H1 (cell line): Measurements from ENCODE around the gene TINCR. TPM values are rescaled to one million over a fixed set of nuclear protein-coding genes. Genes with fewer than 3 reads are reported as not detected.

Experiments
- CTCF ChIA-PET: fragments of 300-600 bp; sonication (Branson Sonifier 250); formaldehyde crosslinking; loops from one replicate; lab custom pipeline; 2021; ENCODE audit not compliant: partially characterized antibody; lab: Charles Lee
- POLR2A ChIA-PET: fragments of 300-600 bp; sonication (Branson Sonifier 250); formaldehyde crosslinking; loops from one replicate; lab custom pipeline; 2021; ENCODE audit warnings: inconsistent platforms; ENCODE audit not compliant: partially characterized antibody; lab: Charles Lee
- DNase-seq, 2 experiments: peaks; one replicate each; pipeline versions ENCODE4 v3.0.0 to v3.0.0-alpha.2; 2010 to 2022; ENCODE audit warnings: low spot score in 2 of 2, low read depth in 1 of 2, mixed read lengths in 1 of 2
- FAIRE-seq: peaks from 2 replicates; lab custom pipeline; 2011; peaks lifted over from hg19 to GRCh38; lab: Jason Lieb, UNC
- H2AFZ ChIP-seq: 2 replicates; pipeline ENCODE4 v1.8.1; 2012; ENCODE audit warnings: low read length, inconsistent platforms
- H2AK5ac ChIP-seq: 2 replicates; pipeline ENCODE4 v1.6.1; 2013; ENCODE audit warnings: low read depth, low read length
- H2BK120ac ChIP-seq: replicated peaks from 2 replicates; pipeline ENCODE3; 2013; ENCODE audit warnings: low read depth, low read length, inconsistent platforms
- H2BK12ac ChIP-seq: 2 replicates; pipeline ENCODE4 v1.6.1; 2013; ENCODE audit warnings: low read depth, low read length
- H2BK15ac ChIP-seq: 2 replicates; pipeline ENCODE4 v1.6.1; 2013; ENCODE audit warnings: low read length
- H2BK20ac ChIP-seq: 2 replicates; pipeline ENCODE4 v1.6.1; 2013; ENCODE audit warnings: low read length
- H2BK5ac ChIP-seq: 2 replicates; pipeline ENCODE4 v1.6.1; 2013; ENCODE audit warnings: low read depth, low read length
- H3K14ac ChIP-seq: 2 replicates; pipeline ENCODE4 v1.6.1; 2013; ENCODE audit warnings: inconsistent platforms; ENCODE audit not compliant: insufficient read length
- H3K18ac ChIP-seq: 2 replicates; pipeline ENCODE4 v1.6.1; 2013; ENCODE audit warnings: low read length; ENCODE audit errors: extremely low read depth
- H3K23ac ChIP-seq: 2 replicates; pipeline ENCODE4 v1.6.1; 2013; ENCODE audit warnings: inconsistent platforms; ENCODE audit not compliant: insufficient read length
- H3K23me2 ChIP-seq: 2 replicates; pipeline ENCODE4 v1.6.1; 2013; ENCODE audit warnings: low read depth, low read length
- H3K27ac ChIP-seq: 2 replicates; pipeline ENCODE4 v1.6.1; 2011; ENCODE audit warnings: low read depth, low read length, inconsistent platforms
- H3K27me3 ChIP-seq, 4 experiments: replicated peaks in 1 of 4; 1 replicate in 1 of 4; 2 replicates in 3 of 4; pipeline versions ENCODE4 v1.6.1 to v1.8.1; 2011 to 2013; ENCODE audit warnings: low read length in 3 of 4, mild to moderate bottlenecking in 3 of 4, inconsistent platforms in 2 of 4, mixed read lengths in 2 of 4, moderate library complexity in 1 of 4; ENCODE audit not compliant: control insufficient read depth in 3 of 4, insufficient read depth in 3 of 4; ENCODE audit errors: extremely low read depth in 1 of 4
- H3K36me3 ChIP-seq, 4 experiments: 2 replicates each; pipeline versions ENCODE4 v1.6.1 to v1.8.1; 2011 to 2013; ENCODE audit warnings: mild to moderate bottlenecking in 4 of 4, low read length in 3 of 4, moderate library complexity in 2 of 4, control low read depth in 1 of 4, inconsistent platforms in 1 of 4; ENCODE audit not compliant: insufficient read depth in 4 of 4, control insufficient read depth in 2 of 4
- H3K4ac ChIP-seq: replicated peaks from 2 replicates; pipeline ENCODE3; 2013; ENCODE audit warnings: low read length, low read depth, mixed read lengths, inconsistent platforms; ENCODE audit not compliant: insufficient read length
- H3K4me1 ChIP-seq, 4 experiments: replicated peaks in 1 of 4; 1 replicate in 1 of 4; 2 replicates in 3 of 4; pipeline versions ENCODE4 v1.6.1 to v1.8.1; 2011 to 2013; ENCODE audit warnings: low read length in 3 of 4, inconsistent platforms in 2 of 4, mixed read lengths in 1 of 4; ENCODE audit not compliant: insufficient read depth in 4 of 4, control insufficient read depth in 3 of 4
- H3K4me2 ChIP-seq, 2 experiments: 2 replicates each; pipeline versions ENCODE4 v1.6.1 to v1.8.1; 2011 to 2013; ENCODE audit warnings: low read depth in 2 of 2, low read length in 2 of 2, control low read depth in 1 of 2, inconsistent platforms in 1 of 2, mild to moderate bottlenecking in 1 of 2; ENCODE audit not compliant: insufficient read depth in 1 of 2
- H3K4me3 ChIP-seq, 4 experiments: fragments of 200-600, 300-600 bp in 1 of 4; sonication (generic), shearing (Covaris generic), sonication (Bioruptor Twin) in 1 of 4; 2 replicates each; pipeline versions ENCODE4 v1.5.1 to v1.8.1; 2011 to 2016; ENCODE audit warnings: low read length in 4 of 4, low read depth in 3 of 4, control low read depth in 2 of 4, inconsistent platforms in 2 of 4, mild to moderate bottlenecking in 2 of 4, mixed read lengths in 1 of 4, moderate library complexity in 1 of 4; ENCODE audit not compliant: insufficient read depth in 2 of 4; ENCODE audit errors: extremely low read depth in 1 of 4
- H3K56ac ChIP-seq: replicated peaks from 2 replicates; pipeline ENCODE3; 2013; ENCODE audit warnings: low read depth, mild to moderate bottlenecking, mixed read lengths, low read length, inconsistent platforms; ENCODE audit not compliant: insufficient read length
- H3K79me1 ChIP-seq: 2 replicates; pipeline ENCODE4 v1.6.1; 2013; ENCODE audit warnings: low read depth, low read length, control low read depth
- H3K79me2 ChIP-seq, 2 experiments: 2 replicates each; pipeline versions ENCODE4 v1.6.1 to v1.8.1; 2012 to 2013; ENCODE audit warnings: low read length in 2 of 2, mild to moderate bottlenecking in 2 of 2, inconsistent platforms in 1 of 2; ENCODE audit not compliant: insufficient read depth in 2 of 2, control insufficient read depth in 1 of 2
- H3K9ac ChIP-seq, 4 experiments: replicated peaks in 1 of 4; 1 replicate in 1 of 4; 2 replicates in 3 of 4; pipeline versions ENCODE4 v1.6.1 to v1.8.1; 2011 to 2013; ENCODE audit warnings: low read depth in 3 of 4, low read length in 3 of 4, control low read depth in 2 of 4, mild to moderate bottlenecking in 2 of 4, moderate library complexity in 2 of 4, inconsistent platforms in 1 of 4; ENCODE audit errors: extremely low read depth in 1 of 4
- H3K9me3 ChIP-seq, 2 experiments: 2 replicates each; pipeline versions ENCODE4 v1.6.1 to v1.8.1; 2012 to 2013; ENCODE audit warnings: mild to moderate bottlenecking in 2 of 2, moderate library complexity in 2 of 2, control low read depth in 1 of 2, inconsistent platforms in 1 of 2, low read depth in 1 of 2, low read length in 1 of 2, mixed read lengths in 1 of 2; ENCODE audit not compliant: insufficient read depth in 2 of 2
- H4K20me1 ChIP-seq, 2 experiments: replicated peaks in 1 of 2; 2 replicates each; pipeline versions ENCODE3 to v1.8.1; 2011 to 2013; ENCODE audit warnings: inconsistent platforms in 2 of 2, low read length in 2 of 2, mild to moderate bottlenecking in 1 of 2; ENCODE audit not compliant: insufficient read depth in 2 of 2, control insufficient read depth in 1 of 2
- H4K5ac ChIP-seq: 2 replicates; pipeline ENCODE4 v1.6.1; 2013; ENCODE audit warnings: low read length, low read depth, mixed read lengths, inconsistent platforms; ENCODE audit not compliant: insufficient read length
- H4K8ac ChIP-seq: 2 replicates; pipeline ENCODE4 v1.8.0; 2013; ENCODE audit warnings: mild to moderate bottlenecking, moderate library complexity, low read length, inconsistent platforms; ENCODE audit not compliant: insufficient read depth; ENCODE audit errors: extremely low read depth
- H4K91ac ChIP-seq: replicated peaks from 2 replicates; pipeline ENCODE3; 2013; ENCODE audit warnings: low read length, mixed read lengths, inconsistent platforms; ENCODE audit not compliant: insufficient read length
- ATF2 ChIP-seq: IDR thresholded peaks from 2 replicates; pipeline ENCODE4 v1.6.1; 2012; ENCODE audit warnings: low read length, inconsistent platforms
- FOSL1 ChIP-seq: IDR thresholded peaks from 2 replicates; pipeline ENCODE4 v1.6.1; 2011; ENCODE audit warnings: mild to moderate bottlenecking, low read depth, low read length, moderate library complexity; ENCODE audit not compliant: insufficient read depth
- POU5F1 ChIP-seq: IDR thresholded peaks from 2 replicates; pipeline ENCODE4 v1.6.1; 2011; ENCODE audit warnings: low read depth, mild to moderate bottlenecking, low read length, moderate library complexity
- TEAD4 ChIP-seq: IDR thresholded peaks from 2 replicates; pipeline ENCODE4 v1.6.1; 2012; ENCODE audit warnings: low read depth, low read length, inconsistent platforms, mixed read lengths
- WGBS, 2 experiments: shearing (Covaris generic) in 1 of 2; methylation state at CpG; one replicate each; pipeline versions ENCODE4 v1.1.6 to v1.1.7; 2013 to 2015; ENCODE audit warnings: low lambda C conversion rate in 2 of 2, mixed read lengths in 2 of 2, inconsistent platforms in 1 of 2, low coverage in 1 of 2, missing lambda C conversion rate in 1 of 2; ENCODE audit not compliant: insufficient replicate concordance in 2 of 2, insufficient coverage in 1 of 2, insufficient read length in 1 of 2; ENCODE audit errors: extremely low coverage in 1 of 2, missing lambda C conversion rate in 1 of 2; 5-methylcytosine and 5-hydroxymethylcytosine counted together
- polyA plus RNA-seq, 7 experiments: library from polyadenylated mRNA; depleted of rRNA in 3 of 7; stranded (reverse) in 5 of 7; unstranded in 2 of 7; fragments of >200 nt in 5 of 7; fragments of 200-250 nt in 2 of 7; gene quantifications; 1 replicate in 5 of 7; 2 replicates in 1 of 7; 4 replicates in 1 of 7; pipeline versions ENCODE4 v1.2.1 to v1.2.3, GENCODE V29; 2011 to 2013; ENCODE audit warnings: missing spikeins in 2 of 7, mixed read lengths in 2 of 7
- total RNA-seq: library from RNA; stranded (reverse); fragmentation: NEBNext Ultra II Directional; extraction: Animal tissue kit (Norgen Biotek cat#: 25700); gene quantifications from 2 replicates; pipeline ENCODE4 v1.2.1, GENCODE V29; 2021

Gene TINCR
- total and polyA plus RNA-seq, 2 of the 8 experiments (the other 6 are each of a cell fraction or from before 2014, with no cell fraction given), result 0.52 to 1.4 TPM

GRCh38 chr19:5533257-5533656 is 34.5 kb downstream of the TINCR start:
- H3K36me3 ChIP-seq, result no peaks in the 10 kb centered on the region
- H3K56ac ChIP-seq, result no peak overlapping the region
- H3K79me2 ChIP-seq, result no peaks in the 10 kb centered on the region
- no peak overlapping the region for H2AFZ ChIP-seq
- FAIRE-seq (no peak), DNase-seq (no peak)
- no peak overlapping the region for H3K9ac ChIP-seq
- POLR2A ChIA-PET, result no interaction called here
- peaks cover 6 to 12% of the 10 kb centered on the region in 2 experiments for H3K9me3 ChIP-seq
- no peak overlapping the region for H3K4ac ChIP-seq
- WGBS, 2 experiments, result 84% methylated on average over 3 of the region's 3 CpGs; no CpG with 5 or more reads in 1 of the 2 experiments
- H4K91ac ChIP-seq, result no peak overlapping the region
- no peak overlapping the region for H2BK12ac ChIP-seq
- no peak overlapping the region for H2AK5ac ChIP-seq
- no peak overlapping the region for H4K8ac ChIP-seq
- no peaks in the 10 kb centered on the region for H3K79me1 ChIP-seq
- H4K5ac ChIP-seq, result no peak overlapping the region
- H2BK120ac ChIP-seq, result no peak overlapping the region
- no peak overlapping the region for H2BK5ac ChIP-seq
- H3K23me2 ChIP-seq, result no peaks in the 10 kb centered on the region; the same call in 1 of the 2 replicates
- peaks cover 2 to 7% (median 6%) of the 10 kb centered on the region in 4 experiments; a peak in 5 of 7 replicates for H3K4me1 ChIP-seq
- H3K4me3 ChIP-seq, result no peak overlapping the region
- TF ChIP-seq TEAD4 (no peak), POU5F1 (no peak), FOSL1 (no peak), ATF2 (no peak)
- no peak overlapping the region for H2BK20ac ChIP-seq
- H3K18ac ChIP-seq, result no peak overlapping the region
- H3K23ac ChIP-seq, result no peak overlapping the region
- H3K14ac ChIP-seq, result no peak overlapping the region
- no peaks in the 10 kb centered on the region for H3K27me3 ChIP-seq
- no peak overlapping the region for H3K4me2 ChIP-seq
- no peak overlapping the region for H3K27ac ChIP-seq
- no peaks in the 10 kb centered on the region for H4K20me1 ChIP-seq
- CTCF ChIA-PET, result interaction anchor here (0.7 to 16.7 kb wide), 4 partner anchors 13 to 30 kb away, joined by 3 to 206 read pairs (median 74); no protein-coding TSS in a partner anchor
- H2BK15ac ChIP-seq, result no peak overlapping the region
